GM12878 (cell line): Measurements from ENCODE around the gene ZNF283. TPM values are rescaled to one million over a fixed set of nuclear protein-coding genes. Genes with fewer than 3 reads are reported as not detected.

Source experiments
- ATAC-seq: fragments of 200-7000 bp; cut with Tn5 transposase; 3 replicates; pipeline ENCODE4 v1.9.1; 2020; ENCODE audit warnings: mild to moderate bottlenecking, moderate library complexity
- BruUV-seq: library from RNA; stranded (reverse); fragments of 400-500 nt; replicated peaks from 2 replicates; lab custom pipeline; 2021; lab: Mats Ljungman, UMichigan
- CTCF ChIA-PET: fragments of 300-600 bp; sonication (Branson Sonifier 250); formaldehyde crosslinking; extraction: SDS; loops from one replicate; lab custom pipeline; 2021; ENCODE audit warnings: inconsistent platforms; lab: Yijun Ruan, JAX
- POLR2A ChIA-PET: fragments of 350-600 bp; formaldehyde crosslinking; extraction: SDS; loops from one replicate; lab custom pipeline; 2021; ENCODE audit warnings: inconsistent platforms; lab: Charles Lee
- RAD21 ChIA-PET: fragments of 300-600 bp; sonication (Branson Sonifier 250); formaldehyde crosslinking; loops from one replicate; lab custom pipeline; 2023; ENCODE audit warnings: antibody characterized with exemption; ENCODE audit not compliant: unreplicated experiment; lab: Charles Lee
- SMC1A ChIA-PET: fragments of 300-600 bp; sonication (Branson Sonifier 250); formaldehyde crosslinking; loops from one replicate; lab custom pipeline; 2023; ENCODE audit not compliant: unreplicated experiment, uncharacterized antibody; lab: Charles Lee
- DNase-seq: peaks from one replicate; pipeline ENCODE4 v3.0.0-alpha.2; 2011; ENCODE audit warnings: low read depth, low spot score
- FAIRE-seq: peaks from 3 replicates; lab custom pipeline; 2011; peaks lifted over from hg19 to GRCh38; lab: Jason Lieb, UNC
- H2AFZ ChIP-seq: 2 replicates; pipeline ENCODE4 v1.6.0; 2011; ENCODE audit warnings: low read depth, low read length, control low read depth; ENCODE audit not compliant: control insufficient read depth
- H3K27ac ChIP-seq: 2 replicates; pipeline ENCODE4 v1.5.1; 2011; ENCODE audit warnings: control low read depth; ENCODE audit not compliant: control insufficient read depth, insufficient read depth
- H3K27me3 ChIP-seq, 2 experiments: replicated peaks in 1 of 2; 2 replicates each; pipeline versions ENCODE4 v1.6.0 to v1.6.1; 2011; ENCODE audit warnings: low read length in 1 of 2; ENCODE audit not compliant: control insufficient read depth in 2 of 2, insufficient read depth in 2 of 2
- H3K36me3 ChIP-seq, 2 experiments: 2 replicates each; pipeline ENCODE4 v1.5.1; 2011; ENCODE audit warnings: low read length in 1 of 2; ENCODE audit not compliant: control insufficient read depth in 2 of 2, insufficient read depth in 2 of 2
- H3K4me1 ChIP-seq: 2 replicates; pipeline ENCODE4 v1.6.1; 2011; ENCODE audit warnings: mild to moderate bottlenecking, low read length, moderate library complexity, mixed read lengths; ENCODE audit not compliant: control insufficient read depth, insufficient read depth
- H3K4me2 ChIP-seq: 2 replicates; pipeline ENCODE4 v1.6.0; 2011; ENCODE audit warnings: control low read depth; ENCODE audit not compliant: control insufficient read depth, insufficient read depth
- H3K4me3 ChIP-seq: fragments of 200-600 bp; sonication (generic); 2 replicates; pipeline ENCODE4 v1.5.1; 2016
- H3K79me2 ChIP-seq: 2 replicates; pipeline ENCODE4 v1.6.0; 2011; ENCODE audit warnings: low read length; ENCODE audit not compliant: control insufficient read depth, insufficient read depth
- H3K9ac ChIP-seq: 2 replicates; pipeline ENCODE4 v1.8.0; 2011; ENCODE audit warnings: low read length, control low read depth, mixed read lengths; ENCODE audit not compliant: control insufficient read depth, insufficient read depth
- H3K9me3 ChIP-seq: replicated peaks from 3 replicates; pipeline ENCODE4 v1.5.1; 2011; ENCODE audit warnings: mild to moderate bottlenecking, low read length; ENCODE audit not compliant: control insufficient read depth, insufficient read depth
- H4K20me1 ChIP-seq: 2 replicates; pipeline ENCODE4 v1.6.0; 2011; ENCODE audit not compliant: control insufficient read depth, insufficient read depth
- KAT2A ChIP-seq: conservative IDR thresholded peaks from 2 replicates; pipeline ENCODE4 v1.6.1; 2011; ENCODE audit warnings: low read depth, low read length; ENCODE audit not compliant: control insufficient read depth
- RUNX3 ChIP-seq: IDR thresholded peaks from 2 replicates; pipeline ENCODE4 v1.6.1; 2012; ENCODE audit warnings: low read length, inconsistent platforms
- WGBS: methylation state at CpG from one replicate; pipeline ENCODE4 v1.1.6; 2016; ENCODE audit warnings: low lambda C conversion rate; ENCODE audit not compliant: insufficient replicate concordance, insufficient coverage; ENCODE audit errors: missing lambda C conversion rate; 5-methylcytosine and 5-hydroxymethylcytosine counted together
- in situ Hi-C: fragments of 300-500 bp; cut with MboI; formaldehyde crosslinking; loops from 9 replicates; pipeline ENCODE4 v1.14.3; 2018; ENCODE audit warnings: mixed read lengths
- intact Hi-C: fragments of 100-400 bp; cut with micrococcal nuclease; formaldehyde crosslinking; loops from one replicate; pipeline ENCODE4 v1.14.2; 2022; ENCODE audit not compliant: unreplicated experiment
- polyA plus RNA-seq, 11 experiments: library from polyadenylated mRNA; depleted of rRNA in 4 of 11; unstranded in 6 of 11; stranded (reverse) in 5 of 11; fragments of >200 nt; fragmentation: Nextera tagmentation in 4 of 11; fragmentation: Illumina TruSeq in 1 of 11; extraction: Ambion mirVana in 4 of 11; extraction: Trizol in 1 of 11; gene quantifications; 1 replicate in 1 of 11; 2 replicates in 10 of 11; pipeline versions ENCODE4 v1.2.1 to v1.2.3, GENCODE V29; 2011 to 2016; ENCODE audit warnings: inconsistent platforms in 2 of 11, missing spikeins in 2 of 11, low read depth in 1 of 11
- total RNA-seq, 4 experiments: library from RNA; depleted of rRNA in 3 of 4; stranded (reverse); fragments of >200 nt in 3 of 4; fragmentation: Illumina TruSeq in 1 of 4; extraction: Trizol in 1 of 4; gene quantifications; 2 replicates each; pipeline versions ENCODE4 v1.2.1 to v1.2.3, GENCODE V29; 2013 to 2021
- TF ChIP-seq, protein P1 (sequence below): fragments of 150-350 bp; IDR thresholded peaks from 2 replicates; pipeline ENCODE4 v1.6.1; 2016; ENCODE audit warnings: low read depth, low read length

The ZNF283 gene
- total and polyA plus RNA-seq, 10 of the 15 experiments (the other 5 are each of a cell fraction or from before 2014, with no cell fraction given), result 2.2 to 7.8 (median 3.7) TPM

DNA sequence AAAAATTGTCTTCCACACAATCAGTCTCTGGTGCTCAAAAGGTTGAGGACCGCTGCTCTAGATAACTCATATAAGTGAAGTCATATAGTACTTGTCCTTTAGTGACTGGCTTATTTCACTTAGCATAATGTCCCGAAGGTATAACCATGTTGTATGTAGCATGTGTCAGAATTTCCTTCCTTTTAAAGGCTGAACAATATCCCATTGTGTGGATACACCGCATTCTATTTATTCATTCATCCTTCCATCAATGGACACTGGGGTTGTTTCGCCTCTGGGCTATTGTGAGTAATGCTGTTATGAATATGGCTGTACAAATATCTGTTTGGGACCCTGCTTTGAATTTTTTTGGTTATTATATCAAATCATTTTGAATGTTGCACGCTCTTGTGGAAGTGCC lies 20.3 kb upstream of the ZNF283 start:
- ChIA-PET RAD21 (interaction anchor here (2.1 to 3.6 kb wide), 2 partner anchors 61 to 138 kb away, joined by 8 to 36 read pairs; no protein-coding TSS in a partner anchor), CTCF (interaction anchor here (1.1 kb wide), 1 partner anchor 61 kb away, joined by 5 read pairs; no protein-coding TSS in a partner anchor), POLR2A (no interaction called here), SMC1A (interaction anchor here (1.1 to 3.3 kb wide), 3 partner anchors 29 to 251 kb away, joined by 3 to 28 read pairs (median 3); no protein-coding TSS in a partner anchor)
- DNase-seq (no peak), ATAC-seq (no peak), FAIRE-seq (no peak)
- Histone ChIP-seq H4K20me1 (no peaks in the 10 kb centered on the region), H3K36me3 (no peaks in the 10 kb centered on the region), H3K79me2 (no peaks in the 10 kb centered on the region), H3K9ac (no peak overlapping the region), H3K9me3 (no peaks in the 10 kb centered on the region), H2AFZ (no peak overlapping the region), H3K27ac (no peak overlapping the region), H3K4me3 (no peak overlapping the region), H3K4me2 (no peak overlapping the region), H3K4me1 (no peaks in the 10 kb centered on the region), H3K27me3 (no peaks in the 10 kb centered on the region)
- BruUV-seq, result no TSS peak
- in situ Hi-C loops (loop anchor here (10.0 kb wide), 1 partner anchor 362 kb away; no protein-coding TSS in a partner anchor), intact Hi-C loops (no loop called here)
- TF ChIP-seq RUNX3, result no peak
- TF ChIP-seq, protein P1, sequence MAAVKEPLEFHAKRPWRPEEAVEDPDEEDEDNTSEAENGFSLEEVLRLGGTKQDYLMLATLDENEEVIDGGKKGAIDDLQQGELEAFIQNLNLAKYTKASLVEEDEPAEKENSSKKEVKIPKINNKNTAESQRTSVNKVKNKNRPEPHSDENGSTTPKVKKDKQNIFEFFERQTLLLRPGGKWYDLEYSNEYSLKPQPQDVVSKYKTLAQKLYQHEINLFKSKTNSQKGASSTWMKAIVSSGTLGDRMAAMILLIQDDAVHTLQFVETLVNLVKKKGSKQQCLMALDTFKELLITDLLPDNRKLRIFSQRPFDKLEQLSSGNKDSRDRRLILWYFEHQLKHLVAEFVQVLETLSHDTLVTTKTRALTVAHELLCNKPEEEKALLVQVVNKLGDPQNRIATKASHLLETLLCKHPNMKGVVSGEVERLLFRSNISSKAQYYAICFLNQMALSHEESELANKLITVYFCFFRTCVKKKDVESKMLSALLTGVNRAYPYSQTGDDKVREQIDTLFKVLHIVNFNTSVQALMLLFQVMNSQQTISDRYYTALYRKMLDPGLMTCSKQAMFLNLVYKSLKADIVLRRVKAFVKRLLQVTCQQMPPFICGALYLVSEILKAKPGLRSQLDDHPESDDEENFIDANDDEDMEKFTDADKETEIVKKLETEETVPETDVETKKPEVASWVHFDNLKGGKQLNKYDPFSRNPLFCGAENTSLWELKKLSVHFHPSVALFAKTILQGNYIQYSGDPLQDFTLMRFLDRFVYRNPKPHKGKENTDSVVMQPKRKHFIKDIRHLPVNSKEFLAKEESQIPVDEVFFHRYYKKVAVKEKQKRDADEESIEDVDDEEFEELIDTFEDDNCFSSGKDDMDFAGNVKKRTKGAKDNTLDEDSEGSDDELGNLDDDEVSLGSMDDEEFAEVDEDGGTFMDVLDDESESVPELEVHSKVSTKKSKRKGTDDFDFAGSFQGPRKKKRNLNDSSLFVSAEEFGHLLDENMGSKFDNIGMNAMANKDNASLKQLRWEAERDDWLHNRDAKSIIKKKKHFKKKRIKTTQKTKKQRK, result no peak
- no peak for TF ChIP-seq KAT2A
- WGBS, result 30% methylated on average over 5 of the region's 5 CpGs
